HEK293 (cell line): Measurements from ENCODE around the gene RBPJL.

Experiments used
- CTCF ChIA-PET: fragments of 350-600 bp; formaldehyde crosslinking; extraction: SDS; loops from one replicate; lab custom pipeline; 2021; ENCODE audit warnings: antibody characterized with exemption; lab: Yijun Ruan, JAX
- POLR2A ChIA-PET: fragments of 300-600 bp; formaldehyde crosslinking; extraction: SDS; loops from one replicate; lab custom pipeline; 2020; ENCODE audit warnings: antibody characterized with exemption, inconsistent platforms; lab: Yijun Ruan, JAX
- H3K27ac ChIP-seq: fragments of 200-500 bp; sonication (Bioruptor generic); 2 replicates; pipeline ENCODE4 v1.5.1; 2014; ENCODE audit warnings: low read depth, low read length, control low read depth, inconsistent platforms; ENCODE audit errors: extremely low read depth
- H3K36me3 ChIP-seq, 2 experiments: fragments of 200-500 bp in 1 of 2; sonication (Bioruptor generic) in 1 of 2; 1 replicate in 1 of 2; 2 replicates in 1 of 2; pipeline ENCODE4 v1.5.1; 2014 to 2017; ENCODE audit warnings: inconsistent platforms in 2 of 2, low read length in 2 of 2; ENCODE audit not compliant: control insufficient read depth in 2 of 2, insufficient read depth in 1 of 2
- H3K4me1 ChIP-seq: fragments of 200-500 bp; sonication (Bioruptor generic); 2 replicates; pipeline ENCODE4 v1.5.1; 2014; ENCODE audit warnings: mild to moderate bottlenecking, low read length, inconsistent platforms; ENCODE audit not compliant: control insufficient read depth, insufficient read depth
- H3K4me3 ChIP-seq: 2 replicates; pipeline ENCODE4 v1.5.1; 2011; ENCODE audit warnings: low read depth, mild to moderate bottlenecking, control low read depth, low read length, moderate library complexity
- H3K9me3 ChIP-seq: fragments of 200-500 bp; sonication (Bioruptor generic); 2 replicates; pipeline ENCODE4 v1.5.1; 2014; ENCODE audit warnings: low read depth, low read length, inconsistent platforms; ENCODE audit not compliant: control insufficient read depth, insufficient read depth
- BCL11A ChIP-seq: fragments of 450-650 bp; formaldehyde crosslinking; IDR thresholded peaks from 2 replicates; pipeline ENCODE4 v1.5.1; 2016; ENCODE audit warnings: low read depth, missing biosample characterization, missing genetic modification characterization
- BCL11B ChIP-seq: fragments of 450-650 bp; formaldehyde crosslinking; IDR thresholded peaks from 2 replicates; pipeline ENCODE4 v1.5.1; 2016; ENCODE audit warnings: low read depth, missing biosample characterization, missing genetic modification characterization
- BCL6B ChIP-seq: fragments of 450-650 bp; formaldehyde crosslinking; IDR thresholded peaks from 2 replicates; pipeline ENCODE4 v1.5.1; 2017; ENCODE audit warnings: missing biosample characterization, missing genetic modification characterization
- FEZF1 ChIP-seq: fragments of 450-650 bp; formaldehyde crosslinking; IDR thresholded peaks from 2 replicates; pipeline ENCODE4 v1.5.1; 2016; ENCODE audit warnings: missing biosample characterization, missing genetic modification characterization
- HOXD13 ChIP-seq: sonication (generic); formaldehyde crosslinking; IDR thresholded peaks from 2 replicates; pipeline ENCODE4 v1.8.0; 2022; ENCODE audit warnings: missing genetic modification reagents, borderline replicate concordance
- KLF1 ChIP-seq: fragments of 450-650 bp; formaldehyde crosslinking; IDR thresholded peaks from 2 replicates; pipeline ENCODE4 v1.5.1; 2016; ENCODE audit warnings: missing biosample characterization, missing genetic modification characterization
- SP3 ChIP-seq: fragments of 450-650 bp; formaldehyde crosslinking; IDR thresholded peaks from 2 replicates; pipeline ENCODE4 v1.5.1; 2016; ENCODE audit warnings: missing biosample characterization, missing genetic modification characterization
- SP7 ChIP-seq: fragments of 450-650 bp; formaldehyde crosslinking; IDR thresholded peaks from 2 replicates; pipeline ENCODE4 v1.5.1; 2016; ENCODE audit warnings: missing biosample characterization, missing genetic modification characterization
- TCF7L2 ChIP-seq: IDR thresholded peaks from 2 replicates; pipeline ENCODE4 v1.6.1; 2011; ENCODE audit warnings: low read depth, mild to moderate bottlenecking, inconsistent platforms, low read length, moderate library complexity, borderline replicate concordance
- ZBTB11 ChIP-seq: fragments of 450-650 bp; formaldehyde crosslinking; conservative IDR thresholded peaks from 2 replicates; pipeline ENCODE4 v1.5.1; 2016; ENCODE audit warnings: low read depth, missing biosample characterization, missing genetic modification characterization
- ZBTB21 ChIP-seq: fragments of 450-650 bp; formaldehyde crosslinking; IDR thresholded peaks from 2 replicates; pipeline ENCODE4 v1.5.1; 2017; ENCODE audit warnings: missing biosample characterization, missing genetic modification characterization
- ZBTB44 ChIP-seq: fragments of 450-650 bp; IDR thresholded peaks from 2 replicates; pipeline ENCODE4 v1.5.1; 2018; ENCODE audit warnings: missing biosample characterization, mild to moderate bottlenecking, missing genetic modification characterization
- ZNF10 ChIP-seq: fragments of 450-650 bp; formaldehyde crosslinking; IDR thresholded peaks from 2 replicates; pipeline ENCODE4 v1.5.1; 2017; ENCODE audit warnings: missing biosample characterization, missing genetic modification characterization
- ZNF18 ChIP-seq: fragments of 450-650 bp; formaldehyde crosslinking; IDR thresholded peaks from 2 replicates; pipeline ENCODE4 v1.5.1; 2016; ENCODE audit warnings: missing biosample characterization, missing genetic modification characterization
- ZNF302 ChIP-seq: fragments of 450-650 bp; formaldehyde crosslinking; IDR thresholded peaks from 2 replicates; pipeline ENCODE4 v1.5.1; 2016; ENCODE audit warnings: missing biosample characterization, missing genetic modification characterization, low read depth
- ZNF600 ChIP-seq: fragments of 450-650 bp; formaldehyde crosslinking; IDR thresholded peaks from 2 replicates; pipeline ENCODE4 v1.5.1; 2016; ENCODE audit warnings: missing biosample characterization, missing genetic modification characterization
- ZNF701 ChIP-seq: fragments of 450-650 bp; formaldehyde crosslinking; IDR thresholded peaks from 2 replicates; pipeline ENCODE4 v1.5.1; 2016; ENCODE audit warnings: missing biosample characterization, missing genetic modification characterization
- ZNF777 ChIP-seq: fragments of 450-650 bp; formaldehyde crosslinking; IDR thresholded peaks from 2 replicates; pipeline ENCODE4 v1.5.1; 2017; ENCODE audit warnings: missing biosample characterization, missing genetic modification characterization, borderline replicate concordance
- TF ChIP-seq, protein P1 (sequence below): fragments of 450-650 bp; formaldehyde crosslinking; IDR thresholded peaks from 2 replicates; pipeline ENCODE4 v1.5.1; 2016; ENCODE audit warnings: missing biosample characterization, missing genetic modification characterization
- TF ChIP-seq, protein P2 (sequence below): fragments of 450-650 bp; formaldehyde crosslinking; IDR thresholded peaks from 2 replicates; pipeline ENCODE4 v1.5.1; 2016; ENCODE audit warnings: missing biosample characterization, missing genetic modification characterization

The RBPJL gene

GRCh38 chr20:45336530-45337366 lies 30.1 kb downstream of the RBPJL start:
- H3K27ac ChIP-seq: no peak overlapping the region
- H3K9me3 ChIP-seq: no peaks in the 10 kb centered on the region
- H3K4me1 ChIP-seq: peaks cover 5% of the 10 kb centered on the region
- H3K36me3 ChIP-seq: peaks cover 4 to 30% of the 10 kb centered on the region in 2 experiments; a peak in 2 of 3 replicates
- TF ChIP-seq ZNF600 (tag by site-specific recombination) (peak; percentile 58), ZNF18 (tag by site-specific recombination) (no peak)
- TF ChIP-seq, protein P1, sequence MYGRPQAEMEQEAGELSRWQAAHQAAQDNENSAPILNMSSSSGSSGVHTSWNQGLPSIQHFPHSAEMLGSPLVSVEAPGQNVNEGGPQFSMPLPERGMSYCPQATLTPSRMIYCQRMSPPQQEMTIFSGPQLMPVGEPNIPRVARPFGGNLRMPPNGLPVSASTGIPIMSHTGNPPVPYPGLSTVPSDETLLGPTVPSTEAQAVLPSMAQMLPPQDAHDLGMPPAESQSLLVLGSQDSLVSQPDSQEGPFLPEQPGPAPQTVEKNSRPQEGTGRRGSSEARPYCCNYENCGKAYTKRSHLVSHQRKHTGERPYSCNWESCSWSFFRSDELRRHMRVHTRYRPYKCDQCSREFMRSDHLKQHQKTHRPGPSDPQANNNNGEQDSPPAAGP (tag by site-specific recombination): peak; percentile 88
- TF ChIP-seq, all 188 proteins: peak for 2
- H3K4me3 ChIP-seq: no peak overlapping the region
- CTCF ChIA-PET: interaction anchor here (0.7 to 2.5 kb wide), 9 partner anchors 11 to 434 kb away, joined by 3 to 14 read pairs (median 4); partner anchors contain the start of gene SYS1
- POLR2A ChIA-PET: interaction anchor here (1.1 to 4.1 kb wide), 3 partner anchors 11 to 100 kb away, joined by 3 to 19 read pairs (median 3); partner anchors contain the start of genes SDC4 and SYS1

DNA sequence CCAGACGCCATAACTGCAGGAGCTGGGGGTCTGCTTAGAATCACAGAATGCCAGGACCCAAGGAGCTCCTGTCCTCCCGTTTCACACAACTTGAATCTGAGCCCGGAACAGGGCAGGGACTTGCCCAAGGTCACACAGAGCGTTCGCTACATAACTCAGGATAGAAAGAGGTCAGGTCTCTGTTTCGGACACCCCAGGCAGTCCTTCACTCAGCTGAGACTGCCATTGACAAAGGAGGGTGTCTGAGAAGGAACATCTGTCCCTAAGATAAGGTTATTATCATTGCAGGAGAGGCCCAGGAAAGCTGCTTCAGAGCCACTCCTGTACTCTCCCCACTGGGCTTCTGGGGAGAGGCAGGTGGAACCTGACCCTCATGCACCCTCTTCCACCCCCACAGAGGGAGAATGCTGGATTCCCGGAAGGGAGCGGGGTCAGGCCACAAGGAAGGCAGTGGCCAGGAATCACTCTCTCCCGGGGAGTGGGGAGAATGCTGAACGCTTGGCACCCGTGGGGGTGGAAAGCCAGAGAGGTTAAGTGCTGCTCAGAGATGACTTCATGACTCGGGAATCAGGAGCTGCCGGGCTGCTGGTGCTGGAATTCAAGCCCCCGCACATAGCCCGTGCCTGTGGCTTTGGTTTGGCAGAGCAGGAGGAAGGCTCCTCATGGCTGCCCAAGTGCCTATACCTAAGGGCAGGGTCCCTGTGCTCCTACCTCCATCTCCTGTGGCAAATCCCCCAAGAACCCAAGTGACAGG lies 30.9 kb downstream of the RBPJL start:
- peaks cover 0 to 26% of the 10 kb centered on the region in 2 experiments; a peak in 2 of 3 replicates for H3K36me3 ChIP-seq
- no peak for TF ChIP-seq BCL6B (tag by site-specific recombination)
- no peak for TF ChIP-seq TCF7L2
- TF ChIP-seq ZNF10 (tag by site-specific recombination): no peak
- TF ChIP-seq ZBTB44 (tag by site-specific recombination): no peak
- no peak for TF ChIP-seq BCL11B (tag by site-specific recombination)
- TF ChIP-seq BCL11A (tag by site-specific recombination): no peak
- no peak for TF ChIP-seq ZBTB11 (tag by site-specific recombination)
- TF ChIP-seq ZBTB21 (tag by site-specific recombination): no peak
- TF ChIP-seq ZNF777 (tag by site-specific recombination): no peak
- TF ChIP-seq SP3 (tag by site-specific recombination): no peak
- no peak for TF ChIP-seq KLF1 (tag by site-specific recombination)
- 0 out of 2 replicates have a peak, but pooled peaks have one; percentile 18 for TF ChIP-seq SP7 (tag by site-specific recombination)
- TF ChIP-seq, protein P2, sequence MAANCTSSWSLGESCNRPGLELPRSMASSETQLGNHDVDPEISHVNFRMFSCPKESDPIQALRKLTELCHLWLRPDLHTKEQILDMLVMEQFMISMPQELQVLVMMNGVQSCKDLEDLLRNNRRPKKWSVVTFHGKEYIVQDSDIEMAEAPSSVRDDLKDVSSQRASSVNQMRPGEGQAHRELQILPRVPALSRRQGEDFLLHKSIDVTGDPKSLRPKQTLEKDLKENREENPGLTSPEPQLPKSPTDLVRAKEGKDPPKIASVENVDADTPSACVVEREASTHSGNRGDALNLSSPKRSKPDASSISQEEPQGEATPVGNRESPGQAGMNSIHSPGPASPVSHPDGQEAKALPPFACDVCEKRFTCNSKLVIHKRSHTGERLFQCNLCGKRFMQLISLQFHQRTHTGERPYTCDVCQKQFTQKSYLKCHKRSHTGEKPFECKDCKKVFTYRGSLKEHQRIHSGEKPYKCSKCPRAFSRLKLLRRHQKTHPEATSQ: no peak
- no peak for TF ChIP-seq ZNF302
- no peak for TF ChIP-seq HOXD13 (CRISPR knock-in tag)
- TF ChIP-seq ZNF701 (tag by site-specific recombination): no peak
- TF ChIP-seq FEZF1 (tag by site-specific recombination): no peak

More for the DNA sequence above, 30.9 kb downstream of the RBPJL start:
- Histone ChIP-seq H3K4me1 (peaks cover 13% of the 10 kb centered on the region), H3K9me3 (no peaks in the 10 kb centered on the region), H3K4me3 (no peak overlapping the region), H3K27ac (no peak overlapping the region)
- ChIA-PET POLR2A (interaction anchor here (0.6 to 4.1 kb wide), 4 partner anchors 10 to 99 kb away, joined by 3 to 19 read pairs (median 4); partner anchors contain the start of genes SDC4 and SYS1), CTCF (interaction anchor here (0.8 to 2.5 kb wide), 6 partner anchors 10 to 434 kb away, joined by 3 to 14 read pairs (median 5); partner anchors contain the start of gene SYS1)
